SK-N-SH treated with all-trans-retinoic acid at 6 μM for 48 hours (cell line): ENCODE data around the gene VARS1.
A peak's percentile ranks its signal among the peaks of the same experiment; 100 is the strongest.

Experiments
- ATAC-seq: fragments of 200-7000 bp; cut with Tn5 transposase; 3 replicates; pipeline ENCODE4 v1.9.1; 2020; ENCODE audit warnings: mild to moderate bottlenecking, moderate library complexity
- ARNTL ChIP-seq: fragments of 450-650 bp; formaldehyde crosslinking; IDR thresholded peaks from 2 replicates; pipeline ENCODE4 v1.5.0; 2020; ENCODE audit warnings: low read depth, mild to moderate bottlenecking, moderate library complexity, borderline replicate concordance
- BACH2 ChIP-seq: fragments of 250-450 bp; sonication (Bioruptor Pico); IDR thresholded peaks from 2 replicates; pipeline ENCODE4 v1.9.0; 2021; ENCODE audit warnings: mild to moderate bottlenecking, borderline replicate concordance
- CSDC2 ChIP-seq: fragments of 250-450 bp; sonication (Bioruptor Pico); IDR thresholded peaks from 2 replicates; pipeline ENCODE4 v1.5.0; 2020; ENCODE audit warnings: mild to moderate bottlenecking, moderate library complexity
- ESRRG ChIP-seq: fragments of 250-450 bp; sonication (Bioruptor Pico); IDR thresholded peaks from 2 replicates; pipeline ENCODE4 v1.6.1; 2021; ENCODE audit warnings: mild to moderate bottlenecking
- GLIS3 ChIP-seq: fragments of 250-450 bp; sonication (Bioruptor Pico); IDR thresholded peaks from 2 replicates; pipeline ENCODE4 v1.5.0; 2020; ENCODE audit warnings: mild to moderate bottlenecking, moderate library complexity
- ISL1 ChIP-seq: fragments of 250-450 bp; sonication (Bioruptor Pico); IDR thresholded peaks from 2 replicates; pipeline ENCODE4 v2.1.2; 2022; ENCODE audit warnings: mild to moderate bottlenecking, moderate library complexity
- OSR1 ChIP-seq: fragments of 250-450 bp; sonication (Bioruptor Pico); IDR thresholded peaks from 2 replicates; pipeline ENCODE4 v1.8.0; 2022; ENCODE audit warnings: moderate library complexity, mild to moderate bottlenecking, inconsistent platforms
- PATZ1 ChIP-seq: fragments of 250-450 bp; sonication (Bioruptor Pico); IDR thresholded peaks from 2 replicates; pipeline ENCODE4 v1.8.0; 2020; ENCODE audit warnings: mild to moderate bottlenecking, moderate library complexity, borderline replicate concordance
- PPARA ChIP-seq: fragments of 250-450 bp; sonication (Bioruptor Pico); IDR thresholded peaks from 2 replicates; pipeline ENCODE4 v1.5.0; 2020; ENCODE audit warnings: mild to moderate bottlenecking, borderline replicate concordance
- RARB ChIP-seq: fragments of 250-450 bp; sonication (Bioruptor Pico); IDR thresholded peaks from 2 replicates; pipeline ENCODE4 v1.8.0; 2021; ENCODE audit warnings: mild to moderate bottlenecking, moderate library complexity
- TCF4 ChIP-seq: fragments of 250-450 bp; sonication (Bioruptor Pico); IDR thresholded peaks from 2 replicates; pipeline ENCODE4 v1.8.0; 2021; ENCODE audit warnings: mild to moderate bottlenecking, moderate library complexity, borderline replicate concordance
- TOX ChIP-seq: fragments of 250-450 bp; sonication (Bioruptor Pico); IDR thresholded peaks from 2 replicates; pipeline ENCODE4 v1.8.0; 2021; ENCODE audit warnings: mild to moderate bottlenecking, moderate library complexity, borderline replicate concordance
- ZC3H10 ChIP-seq: fragments of 250-450 bp; sonication (Bioruptor Pico); IDR thresholded peaks from 2 replicates; pipeline ENCODE4 v1.5.1; 2021; ENCODE audit warnings: mild to moderate bottlenecking, moderate library complexity
- ZFP3 ChIP-seq: fragments of 250-450 bp; sonication (Bioruptor Pico); IDR thresholded peaks from 2 replicates; pipeline ENCODE4 v1.5.0; 2020; ENCODE audit warnings: mild to moderate bottlenecking, moderate library complexity
- ZFP30 ChIP-seq: fragments of 450-650 bp; formaldehyde crosslinking; IDR thresholded peaks from 2 replicates; pipeline ENCODE4 v1.5.0; 2022; ENCODE audit warnings: mild to moderate bottlenecking, moderate library complexity
- ZNF565 ChIP-seq: fragments of 450-650 bp; formaldehyde crosslinking; conservative IDR thresholded peaks from 2 replicates; pipeline ENCODE4 v1.5.0; 2020; ENCODE audit warnings: low read depth, mild to moderate bottlenecking, moderate library complexity
- ZNF70 ChIP-seq: fragments of 450-650 bp; formaldehyde crosslinking; IDR thresholded peaks from 2 replicates; pipeline ENCODE4 v1.5.0; 2020; ENCODE audit warnings: mild to moderate bottlenecking, moderate library complexity
- ZNF8 ChIP-seq: fragments of 450-650 bp; formaldehyde crosslinking; IDR thresholded peaks from 2 replicates; pipeline ENCODE4 v1.5.0; 2020; ENCODE audit warnings: mild to moderate bottlenecking, moderate library complexity
- TF ChIP-seq, protein P1 (sequence below): fragments of 250-450 bp; sonication (Bioruptor Pico); IDR thresholded peaks from 2 replicates; pipeline ENCODE4 v1.5.1; 2020; ENCODE audit warnings: low read depth, mild to moderate bottlenecking, moderate library complexity
- TF ChIP-seq, protein P2 (sequence below): fragments of 250-450 bp; sonication (Bioruptor Pico); IDR thresholded peaks from 2 replicates; pipeline ENCODE4 v1.8.0; 2021; ENCODE audit warnings: low read depth, mild to moderate bottlenecking, moderate library complexity, borderline replicate concordance
- TF ChIP-seq, protein P3 (sequence below): fragments of 250-450 bp; sonication (Bioruptor Pico); IDR thresholded peaks from 2 replicates; pipeline ENCODE4 v1.5.0; 2020; ENCODE audit warnings: mild to moderate bottlenecking, moderate library complexity
- TF ChIP-seq, protein P4 (sequence below): fragments of 250-450 bp; sonication (Bioruptor Pico); IDR thresholded peaks from 2 replicates; pipeline ENCODE4 v1.5.1; 2021; ENCODE audit warnings: mild to moderate bottlenecking, moderate library complexity

Gene VARS1

DNA sequence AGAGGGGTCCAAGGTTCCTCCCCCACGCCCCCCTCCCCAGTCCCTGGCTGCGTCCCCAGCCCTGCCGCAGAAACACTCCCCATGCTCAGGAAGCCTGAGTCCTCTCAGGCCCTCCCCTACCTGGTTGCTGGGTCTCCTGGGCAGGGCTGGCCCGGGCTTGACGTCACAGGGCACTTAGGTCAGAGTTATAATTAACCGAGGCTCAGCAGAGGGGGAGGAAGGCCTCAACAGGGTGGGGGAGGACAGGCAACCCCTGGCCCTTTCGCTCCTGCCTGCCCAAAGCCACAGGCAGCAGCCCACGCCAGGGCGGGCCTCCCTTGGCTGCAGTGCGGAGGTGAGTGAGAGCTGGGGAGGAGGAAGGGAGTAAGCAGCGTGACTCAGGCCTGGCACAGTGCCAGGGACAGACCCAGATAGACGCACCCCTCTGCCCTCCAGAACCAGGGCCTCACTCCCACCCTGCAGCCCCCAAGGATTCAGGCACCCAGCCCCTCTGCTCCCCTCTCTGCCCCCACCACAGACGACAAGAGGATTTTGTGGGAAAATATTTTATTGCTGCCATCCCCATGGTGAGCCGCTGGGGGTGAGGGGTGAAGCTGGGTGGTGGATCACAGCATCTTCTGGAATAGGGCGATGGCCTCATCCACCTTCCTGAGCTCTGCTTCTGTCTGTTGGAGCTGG is 18.4 kb downstream of the VARS1 start, which contains the start of gene VWA7:
VWA7 (minus strand) TSS at position 340 of the 678 bp plus-strand sequence. CDS start 549 bp downstream, outside the sequence.
- ATAC-seq = peak; percentile 78
- TF ChIP-seq ESRRG (CRISPR knock-in tag) = no peak
- TF ChIP-seq ZFP3 (CRISPR knock-in tag) = no peak
- no peak for TF ChIP-seq GLIS3 (CRISPR knock-in tag)
- TF ChIP-seq, protein P1, sequence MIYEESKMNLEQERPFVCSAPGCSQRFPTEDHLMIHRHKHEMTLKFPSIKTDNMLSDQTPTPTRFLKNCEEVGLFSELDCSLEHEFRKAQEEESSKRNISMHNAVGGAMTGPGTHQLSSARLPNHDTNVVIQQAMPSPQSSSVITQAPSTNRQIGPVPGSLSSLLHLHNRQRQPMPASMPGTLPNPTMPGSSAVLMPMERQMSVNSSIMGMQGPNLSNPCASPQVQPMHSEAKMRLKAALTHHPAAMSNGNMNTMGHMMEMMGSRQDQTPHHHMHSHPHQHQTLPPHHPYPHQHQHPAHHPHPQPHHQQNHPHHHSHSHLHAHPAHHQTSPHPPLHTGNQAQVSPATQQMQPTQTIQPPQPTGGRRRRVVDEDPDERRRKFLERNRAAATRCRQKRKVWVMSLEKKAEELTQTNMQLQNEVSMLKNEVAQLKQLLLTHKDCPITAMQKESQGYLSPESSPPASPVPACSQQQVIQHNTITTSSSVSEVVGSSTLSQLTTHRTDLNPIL (CRISPR knock-in tag) = no peak
- TF ChIP-seq CSDC2 = no peak
- no peak for TF ChIP-seq ZC3H10 (CRISPR knock-in tag)
- TF ChIP-seq, protein P2, sequence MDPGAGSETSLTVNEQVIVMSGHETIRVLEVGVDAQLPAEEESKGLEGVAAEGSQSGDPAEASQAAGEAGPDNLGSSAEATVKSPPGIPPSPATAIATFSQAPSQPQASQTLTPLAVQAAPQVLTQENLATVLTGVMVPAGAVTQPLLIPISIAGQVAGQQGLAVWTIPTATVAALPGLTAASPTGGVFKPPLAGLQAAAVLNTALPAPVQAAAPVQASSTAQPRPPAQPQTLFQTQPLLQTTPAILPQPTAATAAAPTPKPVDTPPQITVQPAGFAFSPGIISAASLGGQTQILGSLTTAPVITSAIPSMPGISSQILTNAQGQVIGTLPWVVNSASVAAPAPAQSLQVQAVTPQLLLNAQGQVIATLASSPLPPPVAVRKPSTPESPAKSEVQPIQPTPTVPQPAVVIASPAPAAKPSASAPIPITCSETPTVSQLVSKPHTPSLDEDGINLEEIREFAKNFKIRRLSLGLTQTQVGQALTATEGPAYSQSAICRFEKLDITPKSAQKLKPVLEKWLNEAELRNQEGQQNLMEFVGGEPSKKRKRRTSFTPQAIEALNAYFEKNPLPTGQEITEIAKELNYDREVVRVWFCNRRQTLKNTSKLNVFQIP = no peak
- TF ChIP-seq, all 23 proteins: peak for 0

DNA sequence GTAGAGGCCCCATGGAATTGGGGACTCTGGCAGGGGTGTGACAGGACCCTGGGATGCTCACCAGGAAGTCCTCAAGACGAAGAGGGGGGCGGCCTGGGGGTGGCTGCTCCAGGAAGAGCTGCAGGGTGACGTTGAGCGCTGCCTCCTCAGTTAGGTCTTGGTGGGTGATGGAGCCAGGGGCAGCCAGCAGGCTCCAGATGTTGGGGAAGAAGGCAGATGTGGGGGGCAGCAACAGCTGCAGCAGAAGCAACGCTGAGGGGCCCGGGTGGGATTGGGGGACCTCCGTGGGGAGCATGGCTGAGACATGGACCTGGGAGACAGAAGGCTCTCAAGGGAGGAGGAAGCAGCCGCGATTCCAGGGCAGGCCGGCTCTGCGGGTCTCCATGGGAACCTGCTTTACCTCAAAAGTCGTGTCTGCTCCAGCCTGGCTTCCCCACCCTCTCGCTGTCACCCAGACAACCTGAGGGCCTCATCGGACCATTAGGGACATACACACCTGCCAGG is 19.0 kb downstream of the VARS1 start:
- TF ChIP-seq ZFP30 = no peak
- no peak for TF ChIP-seq RARB
- no peak for TF ChIP-seq PATZ1 (CRISPR knock-in tag)
- no peak for TF ChIP-seq ARNTL (CRISPR knock-in tag)
- TF ChIP-seq, protein P2 = no peak
- no peak for TF ChIP-seq TOX
- TF ChIP-seq, protein P3, sequence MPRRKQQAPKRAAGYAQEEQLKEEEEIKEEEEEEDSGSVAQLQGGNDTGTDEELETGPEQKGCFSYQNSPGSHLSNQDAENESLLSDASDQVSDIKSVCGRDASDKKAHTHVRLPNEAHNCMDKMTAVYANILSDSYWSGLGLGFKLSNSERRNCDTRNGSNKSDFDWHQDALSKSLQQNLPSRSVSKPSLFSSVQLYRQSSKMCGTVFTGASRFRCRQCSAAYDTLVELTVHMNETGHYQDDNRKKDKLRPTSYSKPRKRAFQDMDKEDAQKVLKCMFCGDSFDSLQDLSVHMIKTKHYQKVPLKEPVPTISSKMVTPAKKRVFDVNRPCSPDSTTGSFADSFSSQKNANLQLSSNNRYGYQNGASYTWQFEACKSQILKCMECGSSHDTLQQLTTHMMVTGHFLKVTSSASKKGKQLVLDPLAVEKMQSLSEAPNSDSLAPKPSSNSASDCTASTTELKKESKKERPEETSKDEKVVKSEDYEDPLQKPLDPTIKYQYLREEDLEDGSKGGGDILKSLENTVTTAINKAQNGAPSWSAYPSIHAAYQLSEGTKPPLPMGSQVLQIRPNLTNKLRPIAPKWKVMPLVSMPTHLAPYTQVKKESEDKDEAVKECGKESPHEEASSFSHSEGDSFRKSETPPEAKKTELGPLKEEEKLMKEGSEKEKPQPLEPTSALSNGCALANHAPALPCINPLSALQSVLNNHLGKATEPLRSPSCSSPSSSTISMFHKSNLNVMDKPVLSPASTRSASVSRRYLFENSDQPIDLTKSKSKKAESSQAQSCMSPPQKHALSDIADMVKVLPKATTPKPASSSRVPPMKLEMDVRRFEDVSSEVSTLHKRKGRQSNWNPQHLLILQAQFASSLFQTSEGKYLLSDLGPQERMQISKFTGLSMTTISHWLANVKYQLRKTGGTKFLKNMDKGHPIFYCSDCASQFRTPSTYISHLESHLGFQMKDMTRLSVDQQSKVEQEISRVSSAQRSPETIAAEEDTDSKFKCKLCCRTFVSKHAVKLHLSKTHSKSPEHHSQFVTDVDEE (CRISPR knock-in tag) = no peak
- no peak for TF ChIP-seq ZNF8 (CRISPR knock-in tag)
- no peak for TF ChIP-seq ISL1 (CRISPR knock-in tag)
- no peak for TF ChIP-seq BACH2
- no peak for TF ChIP-seq ESRRG (CRISPR knock-in tag)
- no peak for TF ChIP-seq TCF4 (CRISPR knock-in tag)
- TF ChIP-seq ZNF565 (CRISPR knock-in tag) = no peak
- no peak for TF ChIP-seq PPARA
- TF ChIP-seq CSDC2 = no peak
- no peak for TF ChIP-seq OSR1
- peak; percentile 19 for ATAC-seq

GRCh38 chr6:31775633-31776484 is 19.7 kb downstream of the VARS1 start:
- no peak for ATAC-seq
- TF ChIP-seq PATZ1 (CRISPR knock-in tag) = no peak
- no peak for TF ChIP-seq ARNTL (CRISPR knock-in tag)
- no peak for TF ChIP-seq ZNF70 (CRISPR knock-in tag)
- TF ChIP-seq TCF4 (CRISPR knock-in tag) = no peak
- TF ChIP-seq TOX = no peak
- no peak for TF ChIP-seq OSR1
- TF ChIP-seq, protein P4, sequence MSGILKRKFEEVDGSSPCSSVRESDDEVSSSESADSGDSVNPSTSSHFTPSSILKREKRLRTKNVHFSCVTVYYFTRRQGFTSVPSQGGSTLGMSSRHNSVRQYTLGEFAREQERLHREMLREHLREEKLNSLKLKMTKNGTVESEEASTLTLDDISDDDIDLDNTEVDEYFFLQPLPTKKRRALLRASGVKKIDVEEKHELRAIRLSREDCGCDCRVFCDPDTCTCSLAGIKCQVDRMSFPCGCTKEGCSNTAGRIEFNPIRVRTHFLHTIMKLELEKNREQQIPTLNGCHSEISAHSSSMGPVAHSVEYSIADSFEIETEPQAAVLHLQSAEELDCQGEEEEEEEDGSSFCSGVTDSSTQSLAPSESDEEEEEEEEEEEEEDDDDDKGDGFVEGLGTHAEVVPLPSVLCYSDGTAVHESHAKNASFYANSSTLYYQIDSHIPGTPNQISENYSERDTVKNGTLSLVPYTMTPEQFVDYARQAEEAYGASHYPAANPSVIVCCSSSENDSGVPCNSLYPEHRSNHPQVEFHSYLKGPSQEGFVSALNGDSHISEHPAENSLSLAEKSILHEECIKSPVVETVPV = no peak
- TF ChIP-seq ZNF8 (CRISPR knock-in tag) = no peak
